GM12878 (cell line): ENCODE measurements around the gene MYL11. TPM values are rescaled to one million over a fixed set of nuclear protein-coding genes. Genes with fewer than 3 reads are reported as not detected.
A peak's percentile ranks its signal among the peaks of the same experiment; 100 is the strongest.

Experiments used
- BCL11A ChIP-seq: IDR thresholded peaks from 2 replicates; pipeline ENCODE4 v1.6.1; 2011; ENCODE audit warnings: low read depth, low read length
- HDGF ChIP-seq: fragments of 450-650 bp; IDR thresholded peaks from 2 replicates; pipeline ENCODE4 v1.6.1; 2016; ENCODE audit warnings: antibody characterized with exemption
- KAT2A ChIP-seq: conservative IDR thresholded peaks from 2 replicates; pipeline ENCODE4 v1.6.1; 2011; ENCODE audit warnings: low read depth, low read length; ENCODE audit not compliant: control insufficient read depth
- MEF2A ChIP-seq: IDR thresholded peaks from 2 replicates; pipeline ENCODE4 v1.6.1; 2011; ENCODE audit warnings: low read depth, mild to moderate bottlenecking, low read length, moderate library complexity; ENCODE audit not compliant: insufficient read depth
- PAX5 ChIP-seq: IDR thresholded peaks from 2 replicates; pipeline ENCODE4 v1.6.1; 2011; ENCODE audit warnings: low read depth, low read length, borderline replicate concordance
- ZNF217 ChIP-seq: fragments of 450-650 bp; IDR thresholded peaks from 2 replicates; pipeline ENCODE4 v1.6.1; 2017; ENCODE audit warnings: antibody characterized with exemption, mild to moderate bottlenecking
- polyA plus RNA-seq, 11 experiments: library from polyadenylated mRNA; depleted of rRNA in 4 of 11; unstranded in 6 of 11; stranded (reverse) in 5 of 11; fragments of >200 nt; fragmentation: Nextera tagmentation in 4 of 11; fragmentation: Illumina TruSeq in 1 of 11; extraction: Ambion mirVana in 4 of 11; extraction: Trizol in 1 of 11; gene quantifications; 1 replicate in 1 of 11; 2 replicates in 10 of 11; pipeline versions ENCODE4 v1.2.1 to v1.2.3, GENCODE V29; 2011 to 2016; ENCODE audit warnings: inconsistent platforms in 2 of 11, missing spikeins in 2 of 11, low read depth in 1 of 11
- total RNA-seq, 4 experiments: library from RNA; depleted of rRNA in 3 of 4; stranded (reverse); fragments of >200 nt in 3 of 4; fragmentation: Illumina TruSeq in 1 of 4; extraction: Trizol in 1 of 4; gene quantifications; 2 replicates each; pipeline versions ENCODE4 v1.2.1 to v1.2.3, GENCODE V29; 2013 to 2021
- TF ChIP-seq, protein P1 (sequence below): IDR thresholded peaks from 2 replicates; pipeline ENCODE4 v1.6.1; 2011; ENCODE audit warnings: mild to moderate bottlenecking, low read depth, low read length, moderate library complexity; ENCODE audit not compliant: insufficient replicate concordance
- TF ChIP-seq, protein P2 (sequence below): IDR thresholded peaks from 2 replicates; pipeline ENCODE4 v1.6.1; 2012; ENCODE audit warnings: improper control_type of control experiment, low read depth, low read length; ENCODE audit not compliant: insufficient replicate concordance
- TF ChIP-seq, protein P3 (sequence below): fragments of 450-650 bp; formaldehyde crosslinking; IDR thresholded peaks from 2 replicates; pipeline ENCODE4 v1.5.0; 2022; ENCODE audit warnings: mild to moderate bottlenecking, missing genetic modification characterization
- TF ChIP-seq, protein P4 (sequence below): IDR thresholded peaks from 2 replicates; pipeline ENCODE4 v1.6.1; 2011; ENCODE audit warnings: borderline replicate concordance, low read depth, mild to moderate bottlenecking, moderate library complexity, mixed read lengths, low read length; ENCODE audit not compliant: insufficient read depth; ENCODE audit errors: extremely low read length
- TF ChIP-seq, protein P5 (sequence below): fragments of 450-650 bp; IDR thresholded peaks from 2 replicates; pipeline ENCODE4 v1.6.1; 2017; ENCODE audit warnings: borderline replicate concordance
- TF ChIP-seq, protein P6 (sequence below): fragments of 450-650 bp; IDR thresholded peaks from 2 replicates; pipeline ENCODE4 v1.6.1; 2018; ENCODE audit warnings: mild to moderate bottlenecking, low read depth, moderate library complexity; ENCODE audit not compliant: partially characterized antibody

The MYL11 gene
- total and polyA plus RNA-seq, 10 of the 15 experiments (the other 5 are each of a cell fraction or from before 2014, with no cell fraction given) = 0.19 to 1.2 (median 0.61) TPM; not detected in 5

DNA sequence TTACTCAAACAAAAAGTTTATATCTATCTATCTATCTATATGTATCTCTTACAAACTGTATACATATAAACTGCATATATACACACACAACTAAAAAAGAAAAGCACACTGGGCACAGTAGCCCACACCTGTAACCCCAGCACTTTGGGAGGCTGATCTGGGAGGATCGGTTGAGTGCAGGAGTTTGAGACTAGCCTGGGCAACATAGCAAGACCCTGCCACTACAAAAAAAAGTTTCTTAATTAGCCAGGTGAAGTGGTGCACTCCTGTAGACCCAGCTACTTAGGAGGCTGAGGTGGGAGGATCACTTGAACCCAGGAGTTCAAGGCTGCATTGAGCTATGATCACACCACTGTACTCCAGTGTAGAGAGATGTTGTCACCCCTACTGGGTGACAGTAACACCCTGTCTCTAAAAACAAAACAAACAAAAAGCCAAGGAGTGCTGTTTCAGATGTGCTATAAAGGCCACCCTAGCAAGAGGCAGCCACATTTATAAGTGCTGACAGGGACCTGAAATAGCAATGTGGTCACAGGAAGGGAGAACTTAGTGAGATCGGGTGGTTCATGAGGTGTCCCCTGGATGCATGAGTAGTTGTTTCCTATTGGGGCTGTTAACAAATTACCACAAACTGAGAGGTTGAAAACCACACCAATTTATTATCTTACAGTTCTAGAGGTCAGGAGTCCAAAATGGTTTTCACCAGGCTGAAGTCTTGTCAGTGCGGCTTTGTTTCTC is 24.3 kb upstream of the MYL11 start (continued):
- TF ChIP-seq, protein P1, sequence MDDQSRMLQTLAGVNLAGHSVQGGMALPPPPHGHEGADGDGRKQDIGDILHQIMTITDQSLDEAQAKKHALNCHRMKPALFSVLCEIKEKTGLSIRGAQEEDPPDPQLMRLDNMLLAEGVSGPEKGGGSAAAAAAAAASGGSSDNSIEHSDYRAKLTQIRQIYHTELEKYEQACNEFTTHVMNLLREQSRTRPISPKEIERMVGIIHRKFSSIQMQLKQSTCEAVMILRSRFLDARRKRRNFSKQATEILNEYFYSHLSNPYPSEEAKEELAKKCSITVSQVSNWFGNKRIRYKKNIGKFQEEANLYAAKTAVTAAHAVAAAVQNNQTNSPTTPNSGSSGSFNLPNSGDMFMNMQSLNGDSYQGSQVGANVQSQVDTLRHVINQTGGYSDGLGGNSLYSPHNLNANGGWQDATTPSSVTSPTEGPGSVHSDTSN = peak; percentile 71
- TF ChIP-seq, protein P2, sequence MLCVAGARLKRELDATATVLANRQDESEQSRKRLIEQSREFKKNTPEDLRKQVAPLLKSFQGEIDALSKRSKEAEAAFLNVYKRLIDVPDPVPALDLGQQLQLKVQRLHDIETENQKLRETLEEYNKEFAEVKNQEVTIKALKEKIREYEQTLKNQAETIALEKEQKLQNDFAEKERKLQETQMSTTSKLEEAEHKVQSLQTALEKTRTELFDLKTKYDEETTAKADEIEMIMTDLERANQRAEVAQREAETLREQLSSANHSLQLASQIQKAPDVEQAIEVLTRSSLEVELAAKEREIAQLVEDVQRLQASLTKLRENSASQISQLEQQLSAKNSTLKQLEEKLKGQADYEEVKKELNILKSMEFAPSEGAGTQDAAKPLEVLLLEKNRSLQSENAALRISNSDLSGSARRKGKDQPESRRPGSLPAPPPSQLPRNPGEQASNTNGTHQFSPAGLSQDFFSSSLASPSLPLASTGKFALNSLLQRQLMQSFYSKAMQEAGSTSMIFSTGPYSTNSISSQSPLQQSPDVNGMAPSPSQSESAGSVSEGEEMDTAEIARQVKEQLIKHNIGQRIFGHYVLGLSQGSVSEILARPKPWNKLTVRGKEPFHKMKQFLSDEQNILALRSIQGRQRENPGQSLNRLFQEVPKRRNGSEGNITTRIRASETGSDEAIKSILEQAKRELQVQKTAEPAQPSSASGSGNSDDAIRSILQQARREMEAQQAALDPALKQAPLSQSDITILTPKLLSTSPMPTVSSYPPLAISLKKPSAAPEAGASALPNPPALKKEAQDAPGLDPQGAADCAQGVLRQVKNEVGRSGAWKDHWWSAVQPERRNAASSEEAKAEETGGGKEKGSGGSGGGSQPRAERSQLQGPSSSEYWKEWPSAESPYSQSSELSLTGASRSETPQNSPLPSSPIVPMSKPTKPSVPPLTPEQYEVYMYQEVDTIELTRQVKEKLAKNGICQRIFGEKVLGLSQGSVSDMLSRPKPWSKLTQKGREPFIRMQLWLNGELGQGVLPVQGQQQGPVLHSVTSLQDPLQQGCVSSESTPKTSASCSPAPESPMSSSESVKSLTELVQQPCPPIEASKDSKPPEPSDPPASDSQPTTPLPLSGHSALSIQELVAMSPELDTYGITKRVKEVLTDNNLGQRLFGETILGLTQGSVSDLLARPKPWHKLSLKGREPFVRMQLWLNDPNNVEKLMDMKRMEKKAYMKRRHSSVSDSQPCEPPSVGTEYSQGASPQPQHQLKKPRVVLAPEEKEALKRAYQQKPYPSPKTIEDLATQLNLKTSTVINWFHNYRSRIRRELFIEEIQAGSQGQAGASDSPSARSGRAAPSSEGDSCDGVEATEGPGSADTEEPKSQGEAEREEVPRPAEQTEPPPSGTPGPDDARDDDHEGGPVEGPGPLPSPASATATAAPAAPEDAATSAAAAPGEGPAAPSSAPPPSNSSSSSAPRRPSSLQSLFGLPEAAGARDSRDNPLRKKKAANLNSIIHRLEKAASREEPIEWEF = no peak
- TF ChIP-seq, protein P3, sequence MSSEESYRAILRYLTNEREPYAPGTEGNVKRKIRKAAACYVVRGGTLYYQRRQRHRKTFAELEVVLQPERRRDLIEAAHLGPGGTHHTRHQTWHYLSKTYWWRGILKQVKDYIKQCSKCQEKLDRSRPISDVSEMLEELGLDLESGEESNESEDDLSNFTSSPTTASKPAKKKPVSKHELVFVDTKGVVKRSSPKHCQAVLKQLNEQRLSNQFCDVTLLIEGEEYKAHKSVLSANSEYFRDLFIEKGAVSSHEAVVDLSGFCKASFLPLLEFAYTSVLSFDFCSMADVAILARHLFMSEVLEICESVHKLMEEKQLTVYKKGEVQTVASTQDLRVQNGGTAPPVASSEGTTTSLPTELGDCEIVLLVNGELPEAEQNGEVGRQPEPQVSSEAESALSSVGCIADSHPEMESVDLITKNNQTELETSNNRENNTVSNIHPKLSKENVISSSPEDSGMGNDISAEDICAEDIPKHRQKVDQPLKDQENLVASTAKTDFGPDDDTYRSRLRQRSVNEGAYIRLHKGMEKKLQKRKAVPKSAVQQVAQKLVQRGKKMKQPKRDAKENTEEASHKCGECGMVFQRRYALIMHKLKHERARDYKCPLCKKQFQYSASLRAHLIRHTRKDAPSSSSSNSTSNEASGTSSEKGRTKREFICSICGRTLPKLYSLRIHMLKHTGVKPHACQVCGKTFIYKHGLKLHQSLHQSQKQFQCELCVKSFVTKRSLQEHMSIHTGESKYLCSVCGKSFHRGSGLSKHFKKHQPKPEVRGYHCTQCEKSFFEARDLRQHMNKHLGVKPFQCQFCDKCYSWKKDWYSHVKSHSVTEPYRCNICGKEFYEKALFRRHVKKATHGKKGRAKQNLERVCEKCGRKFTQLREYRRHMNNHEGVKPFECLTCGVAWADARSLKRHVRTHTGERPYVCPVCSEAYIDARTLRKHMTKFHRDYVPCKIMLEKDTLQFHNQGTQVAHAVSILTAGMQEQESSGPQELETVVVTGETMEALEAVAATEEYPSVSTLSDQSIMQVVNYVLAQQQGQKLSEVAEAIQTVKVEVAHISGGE (CRISPR knock-in tag) = no peak
- TF ChIP-seq KAT2A = no peak
- TF ChIP-seq, protein P4, sequence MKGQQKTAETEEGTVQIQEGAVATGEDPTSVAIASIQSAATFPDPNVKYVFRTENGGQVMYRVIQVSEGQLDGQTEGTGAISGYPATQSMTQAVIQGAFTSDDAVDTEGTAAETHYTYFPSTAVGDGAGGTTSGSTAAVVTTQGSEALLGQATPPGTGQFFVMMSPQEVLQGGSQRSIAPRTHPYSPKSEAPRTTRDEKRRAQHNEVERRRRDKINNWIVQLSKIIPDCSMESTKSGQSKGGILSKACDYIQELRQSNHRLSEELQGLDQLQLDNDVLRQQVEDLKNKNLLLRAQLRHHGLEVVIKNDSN = peak; percentile 3
- TF ChIP-seq BCL11A = peak; percentile 92
- TF ChIP-seq ZNF217 = peak; percentile 78; the same call in 1 of the 2 replicates
- no peak for TF ChIP-seq HDGF
- peak; percentile 95 for TF ChIP-seq MEF2A
- TF ChIP-seq, protein P5, sequence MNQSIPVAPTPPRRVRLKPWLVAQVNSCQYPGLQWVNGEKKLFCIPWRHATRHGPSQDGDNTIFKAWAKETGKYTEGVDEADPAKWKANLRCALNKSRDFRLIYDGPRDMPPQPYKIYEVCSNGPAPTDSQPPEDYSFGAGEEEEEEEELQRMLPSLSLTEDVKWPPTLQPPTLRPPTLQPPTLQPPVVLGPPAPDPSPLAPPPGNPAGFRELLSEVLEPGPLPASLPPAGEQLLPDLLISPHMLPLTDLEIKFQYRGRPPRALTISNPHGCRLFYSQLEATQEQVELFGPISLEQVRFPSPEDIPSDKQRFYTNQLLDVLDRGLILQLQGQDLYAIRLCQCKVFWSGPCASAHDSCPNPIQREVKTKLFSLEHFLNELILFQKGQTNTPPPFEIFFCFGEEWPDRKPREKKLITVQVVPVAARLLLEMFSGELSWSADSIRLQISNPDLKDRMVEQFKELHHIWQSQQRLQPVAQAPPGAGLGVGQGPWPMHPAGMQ = no peak
- TF ChIP-seq, protein P6, sequence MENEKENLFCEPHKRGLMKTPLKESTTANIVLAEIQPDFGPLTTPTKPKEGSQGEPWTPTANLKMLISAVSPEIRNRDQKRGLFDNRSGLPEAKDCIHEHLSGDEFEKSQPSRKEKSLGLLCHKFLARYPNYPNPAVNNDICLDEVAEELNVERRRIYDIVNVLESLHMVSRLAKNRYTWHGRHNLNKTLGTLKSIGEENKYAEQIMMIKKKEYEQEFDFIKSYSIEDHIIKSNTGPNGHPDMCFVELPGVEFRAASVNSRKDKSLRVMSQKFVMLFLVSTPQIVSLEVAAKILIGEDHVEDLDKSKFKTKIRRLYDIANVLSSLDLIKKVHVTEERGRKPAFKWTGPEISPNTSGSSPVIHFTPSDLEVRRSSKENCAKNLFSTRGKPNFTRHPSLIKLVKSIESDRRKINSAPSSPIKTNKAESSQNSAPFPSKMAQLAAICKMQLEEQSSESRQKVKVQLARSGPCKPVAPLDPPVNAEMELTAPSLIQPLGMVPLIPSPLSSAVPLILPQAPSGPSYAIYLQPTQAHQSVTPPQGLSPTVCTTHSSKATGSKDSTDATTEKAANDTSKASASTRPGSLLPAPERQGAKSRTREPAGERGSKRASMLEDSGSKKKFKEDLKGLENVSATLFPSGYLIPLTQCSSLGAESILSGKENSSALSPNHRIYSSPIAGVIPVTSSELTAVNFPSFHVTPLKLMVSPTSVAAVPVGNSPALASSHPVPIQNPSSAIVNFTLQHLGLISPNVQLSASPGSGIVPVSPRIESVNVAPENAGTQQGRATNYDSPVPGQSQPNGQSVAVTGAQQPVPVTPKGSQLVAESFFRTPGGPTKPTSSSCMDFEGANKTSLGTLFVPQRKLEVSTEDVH = peak; percentile 29
- peak; percentile 83; the same call in 1 of the 2 replicates for TF ChIP-seq PAX5
